Kidney epithelial cell (primary cell): ENCODE results near the gene OS9. TPM values are rescaled to one million over a fixed set of nuclear protein-coding genes. Genes with fewer than 3 reads are reported as not detected.
A peak's percentile ranks its signal among the peaks of the same experiment; 100 is the strongest.

Source experiments
- DNase-seq: peaks from one replicate; pipeline ENCODE4 v3.0.0-alpha.2; 2010; ENCODE audit warnings: low read depth
- H3K27me3 ChIP-seq: 2 replicates; pipeline ENCODE4 v1.6.0; 2011; ENCODE audit warnings: low read length; ENCODE audit not compliant: control insufficient read depth, insufficient read depth
- H3K36me3 ChIP-seq: 2 replicates; pipeline ENCODE4 v1.5.1; 2011; ENCODE audit warnings: low read length; ENCODE audit not compliant: control insufficient read depth, insufficient read depth
- H3K4me3 ChIP-seq: 2 replicates; pipeline ENCODE4 v1.5.1; 2011; ENCODE audit warnings: low read depth, mild to moderate bottlenecking, control low read depth, low read length
- total RNA-seq: library from RNA; depleted of rRNA; stranded (reverse); fragments of >200 nt; gene quantifications from 2 replicates; pipeline ENCODE4 v1.2.3, GENCODE V29; 2015
- TF ChIP-seq, protein P1 (sequence below): IDR thresholded peaks from 2 replicates; pipeline ENCODE4 v1.5.1; 2011; ENCODE audit warnings: mild to moderate bottlenecking, moderate library complexity, low read length, control low read depth, inconsistent platforms; ENCODE audit not compliant: insufficient read depth, poor library complexity, severe bottlenecking

OS9 gene
- total RNA-seq, 1 donor from 2014 or later: 310 TPM

DNA sequence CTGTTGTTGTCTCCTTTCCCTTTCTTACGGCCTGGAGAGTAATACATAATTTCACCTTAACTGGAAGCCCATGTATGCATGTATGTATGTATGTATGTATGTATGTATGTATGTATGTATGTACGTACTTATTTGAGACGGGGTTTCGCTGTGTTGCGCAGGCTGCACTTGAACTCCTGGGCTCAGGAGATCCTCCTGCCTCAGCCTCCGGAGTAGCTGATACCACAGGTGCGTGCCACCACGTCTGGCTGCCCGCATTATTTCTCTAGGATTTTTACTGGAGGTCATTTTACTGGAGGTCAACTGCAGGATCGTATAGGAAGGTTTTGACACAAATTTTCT, 644 bp upstream of the OS9 start:
- Histone ChIP-seq H3K27me3 (no peaks in the 10 kb centered on the region), H3K4me3 (no peak overlapping the region), H3K36me3 (peaks cover 2% of the 10 kb centered on the region)
- TF ChIP-seq, protein P1, sequence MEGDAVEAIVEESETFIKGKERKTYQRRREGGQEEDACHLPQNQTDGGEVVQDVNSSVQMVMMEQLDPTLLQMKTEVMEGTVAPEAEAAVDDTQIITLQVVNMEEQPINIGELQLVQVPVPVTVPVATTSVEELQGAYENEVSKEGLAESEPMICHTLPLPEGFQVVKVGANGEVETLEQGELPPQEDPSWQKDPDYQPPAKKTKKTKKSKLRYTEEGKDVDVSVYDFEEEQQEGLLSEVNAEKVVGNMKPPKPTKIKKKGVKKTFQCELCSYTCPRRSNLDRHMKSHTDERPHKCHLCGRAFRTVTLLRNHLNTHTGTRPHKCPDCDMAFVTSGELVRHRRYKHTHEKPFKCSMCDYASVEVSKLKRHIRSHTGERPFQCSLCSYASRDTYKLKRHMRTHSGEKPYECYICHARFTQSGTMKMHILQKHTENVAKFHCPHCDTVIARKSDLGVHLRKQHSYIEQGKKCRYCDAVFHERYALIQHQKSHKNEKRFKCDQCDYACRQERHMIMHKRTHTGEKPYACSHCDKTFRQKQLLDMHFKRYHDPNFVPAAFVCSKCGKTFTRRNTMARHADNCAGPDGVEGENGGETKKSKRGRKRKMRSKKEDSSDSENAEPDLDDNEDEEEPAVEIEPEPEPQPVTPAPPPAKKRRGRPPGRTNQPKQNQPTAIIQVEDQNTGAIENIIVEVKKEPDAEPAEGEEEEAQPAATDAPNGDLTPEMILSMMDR: no peak
- DNase-seq: no peak

DNA sequence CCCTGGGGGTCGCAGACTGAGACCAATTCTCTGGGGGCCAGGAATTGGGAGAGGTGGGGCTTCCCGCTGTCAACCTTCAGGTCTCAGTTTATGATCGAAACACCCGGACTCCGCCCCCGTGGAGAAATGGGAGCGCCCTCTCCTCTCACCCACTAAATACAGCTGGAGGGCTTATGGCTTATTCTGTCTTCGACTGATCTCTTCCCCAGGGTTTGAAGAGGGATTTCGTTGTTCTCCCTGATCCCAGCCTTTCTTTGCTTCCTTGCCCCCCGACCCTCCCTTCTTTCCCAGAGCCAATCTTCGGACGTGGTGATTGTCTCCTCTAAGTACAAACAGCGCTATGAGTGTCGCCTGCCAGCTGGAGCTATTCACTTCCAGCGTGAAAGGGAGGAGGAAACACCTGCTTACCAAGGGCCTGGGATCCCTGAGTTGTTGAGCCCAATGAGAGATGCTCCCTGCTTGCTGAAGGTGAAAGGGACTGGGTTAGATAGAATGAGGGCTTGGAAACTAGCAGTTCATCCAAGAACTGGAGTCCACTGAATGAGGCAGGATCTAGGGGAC, 607 bp downstream of the OS9 start:
- H3K36me3 ChIP-seq: peaks cover 2% of the 10 kb centered on the region
- TF ChIP-seq, protein P1: no peak

DNA sequence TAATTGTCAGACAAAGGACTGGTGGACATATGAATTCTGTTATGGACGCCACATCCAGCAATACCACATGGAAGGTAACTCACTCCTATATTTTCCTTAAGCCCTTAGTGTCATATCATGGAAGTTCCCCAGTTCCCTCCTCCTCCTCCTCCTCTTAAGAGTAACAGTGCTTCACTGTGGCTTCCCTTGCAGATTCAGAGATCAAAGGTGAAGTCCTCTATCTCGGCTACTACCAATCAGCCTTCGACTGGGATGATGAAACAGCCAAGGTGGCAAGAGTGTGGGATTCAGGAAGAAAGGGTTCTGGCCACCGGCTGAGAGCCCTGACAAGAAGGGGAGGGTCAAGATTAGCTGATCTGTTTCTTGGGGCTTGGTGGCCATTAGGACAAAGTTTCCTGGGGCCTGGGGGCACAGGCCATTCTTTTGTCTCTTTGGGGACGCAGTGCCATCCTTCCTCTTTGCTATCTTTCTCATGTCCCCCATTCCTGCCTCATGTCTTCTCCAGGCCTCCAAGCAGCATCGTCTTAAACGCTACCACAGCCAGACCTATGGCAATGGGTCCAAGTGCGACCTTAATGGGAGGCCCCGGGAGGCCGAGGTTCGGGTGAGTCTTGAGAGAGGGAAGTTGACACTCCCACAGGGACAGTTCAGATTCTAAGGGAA, 2.0 kb downstream of the OS9 start:
- Histone ChIP-seq H3K36me3 (peaks cover 2% of the 10 kb centered on the region), H3K27me3 (no peaks in the 10 kb centered on the region), H3K4me3 (no peak overlapping the region)
- no peak for DNase-seq
- TF ChIP-seq, protein P1: no peak

More for the DNA sequence above, 607 bp downstream of the OS9 start:
- DNase-seq: no peak
- Histone ChIP-seq H3K4me3 (peak overlapping the region; percentile 78), H3K27me3 (no peaks in the 10 kb centered on the region)

DNA sequence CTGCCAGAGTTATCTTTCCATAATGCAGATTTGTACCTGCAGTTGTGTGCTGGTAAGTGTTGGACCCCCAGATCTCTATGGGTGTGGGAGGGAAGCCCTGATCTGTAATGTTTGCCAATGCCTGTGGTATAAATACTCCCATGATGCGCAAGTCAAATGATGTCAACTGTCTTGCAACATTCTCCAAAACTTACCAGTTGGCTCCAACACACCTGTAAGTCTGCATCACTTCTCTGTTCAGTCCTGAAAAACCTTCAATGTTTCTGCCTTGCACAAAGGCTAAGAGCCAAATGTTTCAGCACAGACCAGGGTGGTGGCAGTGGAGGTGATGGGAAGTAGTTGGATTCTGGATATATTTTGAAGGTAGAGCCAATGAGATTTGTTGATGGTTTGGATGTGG, 3.1 kb downstream of the OS9 start:
- Histone ChIP-seq H3K36me3 (peaks cover 2% of the 10 kb centered on the region), H3K27me3 (no peaks in the 10 kb centered on the region), H3K4me3 (no peak overlapping the region)
- TF ChIP-seq, protein P1: no peak
- DNase-seq: no peak

DNA sequence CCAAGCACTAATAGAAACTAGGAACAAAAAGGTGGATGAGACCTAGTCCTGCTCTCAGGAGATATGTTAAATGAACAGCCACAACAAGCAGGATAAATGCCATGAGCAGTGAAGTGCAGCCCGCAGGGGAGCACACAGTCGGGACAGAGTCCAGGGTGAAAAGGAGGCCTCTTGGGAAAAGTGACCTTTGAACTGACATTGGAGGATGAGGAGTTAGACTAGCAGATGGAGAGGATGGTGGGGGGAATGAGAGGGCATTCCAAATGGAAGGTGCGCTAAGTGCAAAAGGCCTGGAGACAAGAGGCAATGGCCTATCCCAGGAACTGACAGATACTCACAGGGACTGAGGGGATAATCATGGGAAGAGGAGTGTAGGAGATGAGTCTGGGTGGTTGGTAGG, 4.5 kb downstream of the OS9 start:
- no peak for DNase-seq
- no peaks in the 10 kb centered on the region for H3K27me3 ChIP-seq
- H3K36me3 ChIP-seq: peaks cover 2% of the 10 kb centered on the region
- TF ChIP-seq, protein P1: no peak
- H3K4me3 ChIP-seq: no peak overlapping the region

DNA sequence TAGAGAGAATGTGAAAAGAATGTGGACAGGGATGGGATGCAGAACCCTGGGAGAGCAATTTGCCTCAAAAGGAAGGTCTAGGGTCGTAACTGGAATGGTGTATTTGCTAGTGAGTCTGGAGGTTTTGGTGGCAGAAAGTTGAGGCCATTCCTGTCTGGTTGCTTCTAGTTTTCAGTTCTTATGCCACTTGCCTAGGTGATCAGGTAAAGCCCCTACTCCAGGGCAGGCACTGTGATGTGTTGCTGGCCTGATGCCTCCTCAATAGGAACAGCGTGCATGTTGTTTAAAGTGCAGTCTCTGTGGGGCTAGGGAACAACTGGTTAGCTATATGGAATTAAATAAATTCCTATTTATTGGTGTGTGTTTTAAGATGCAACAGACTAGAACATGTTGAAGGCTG, 6.4 kb downstream of the OS9 start:
- Histone ChIP-seq H3K36me3 (peaks cover 2% of the 10 kb centered on the region), H3K27me3 (no peaks in the 10 kb centered on the region), H3K4me3 (no peak overlapping the region)
- DNase-seq: no peak
- TF ChIP-seq, protein P1: no peak
